ENCODE measurements around the gene SET. TPM values are rescaled to one million over a fixed set of nuclear protein-coding genes. Genes with fewer than 3 reads are reported as not detected.
A peak's percentile ranks its signal among the peaks of the same experiment; 100 is the strongest.

The SET gene
- 100 to 1,000 TPM in 4 of 6 donors, 10 to 100 TPM in 2; 73.3 to 222 (median 177) TPM for total RNA-seq

GRCh38 chr9:128688501-128689292 is at the start of gene SET:
TSS of gene SET (plus strand) at chr9:128689222. CDS start at chr9:128689583, 361 bp downstream.
- Histone ChIP-seq H3K4me3 (peak within 1 kb of the TSS; percentile 88 to 95 (median 92)), H3K9me3 (no peaks in the 10 kb centered on the region), H3K27me3 (no peaks in the 10 kb centered on the region), H3K4me1 (peaks cover 45 to 59% (median 53%) of the 10 kb centered on the region in 4 donors), H3K27ac (peak within 1 kb of the TSS; percentile 95 to 98 (median 98)), H3K36me3 (peaks cover 13 to 26% (median 16%) of the 10 kb centered on the region in 4 donors)
- peak; percentile 97 to 99 for DNase-seq
- peak; percentile 92 to 96 for ATAC-seq (ENCODE audit: low FRiP score in 2 of 2)
- WGBS, 2 donors = 6 to 10% methylated on average over 10 to 30 of the region's 93 CpGs
- TF ChIP-seq CTCF (IDR thresholded peaks at IDR 0.05) (no peak), POLR2AphosphoS5 (IDR thresholded peaks at IDR 0.05) (peak; percentile 48 to 84), EP300 (IDR thresholded peaks at IDR 0.05) (no peak), POLR2A (IDR thresholded peaks at IDR 0.05) (peak in 2 of 4 donors; percentile 89 to 98)

- ATAC-seq (ENCODE audit: low FRiP score in 2 of 2) = no peak
- no peaks in the 10 kb centered on the region for H3K9me3 ChIP-seq
- peaks cover 0 to 20% (median 12%) of the 10 kb centered on the region in 4 donors for H3K36me3 ChIP-seq
- no peak for TF ChIP-seq EP300 (IDR thresholded peaks at IDR 0.05)
- TF ChIP-seq POLR2A (IDR thresholded peaks at IDR 0.05) = no peak
- TF ChIP-seq CTCF (IDR thresholded peaks at IDR 0.05) = no peak
- TF ChIP-seq POLR2AphosphoS5 (IDR thresholded peaks at IDR 0.05) = no peak
- H3K27ac ChIP-seq = no peak overlapping the region
- no peaks in the 10 kb centered on the region for H3K27me3 ChIP-seq
- no peak for DNase-seq
- WGBS, 2 donors = 91 to 96% methylated on average over 14 to 18 of the region's 18 CpGs
- no peak overlapping the region for H3K4me3 ChIP-seq
- H3K4me1 ChIP-seq = peaks cover 11 to 18% (median 11%) of the 10 kb centered on the region in 4 donors
Observed at GRCh38 chr9:128640603-128641002, 48.4 kb upstream of the SET start.

- no peak overlapping the region for H3K27ac ChIP-seq
- 79 to 85% methylated on average over 12 of the region's 12 CpGs for WGBS, 2 donors
- H3K4me3 ChIP-seq = no peak overlapping the region
- TF ChIP-seq POLR2A (IDR thresholded peaks at IDR 0.05) (no peak), EP300 (IDR thresholded peaks at IDR 0.05) (no peak), CTCF (IDR thresholded peaks at IDR 0.05) (no peak), POLR2AphosphoS5 (IDR thresholded peaks at IDR 0.05) (no peak)
- DNase-seq (no peak), ATAC-seq (ENCODE audit: low FRiP score in 2 of 2) (no peak)
- H3K4me1 ChIP-seq = no peaks in the 10 kb centered on the region
- H3K9me3 ChIP-seq = no peaks in the 10 kb centered on the region
- H3K27me3 ChIP-seq = no peaks in the 10 kb centered on the region
- peaks cover 0 to 20% (median 8%) of the 10 kb centered on the region in 4 donors for H3K36me3 ChIP-seq
Observed at GRCh38 chr9:128642675-128643245, 46.3 kb upstream of the SET start.

GRCh38 chr9:128643519-128644300 is 45.3 kb upstream of the SET start:
- Histone ChIP-seq H3K4me3 (no peak overlapping the region), H3K27ac (no peak overlapping the region), H3K4me1 (no peaks in the 10 kb centered on the region), H3K27me3 (no peaks in the 10 kb centered on the region), H3K9me3 (no peaks in the 10 kb centered on the region), H3K36me3 (peaks cover 0 to 17% (median 6%) of the 10 kb centered on the region in 4 donors)
- ATAC-seq (ENCODE audit: low FRiP score in 2 of 2) (no peak), DNase-seq (no peak)
- WGBS, 2 donors = 73 to 77% methylated on average over 10 to 12 of the region's 12 CpGs
- TF ChIP-seq POLR2AphosphoS5 (IDR thresholded peaks at IDR 0.05) (no peak), CTCF (IDR thresholded peaks at IDR 0.05) (no peak), EP300 (IDR thresholded peaks at IDR 0.05) (no peak), POLR2A (IDR thresholded peaks at IDR 0.05) (no peak)
